Smooth muscle cell (in vitro differentiated cells): ENCODE results near the gene UTP20. TPM values are rescaled to one million over a fixed set of nuclear protein-coding genes. Genes with fewer than 3 reads are reported as not detected.

Experiments used
- DNase-seq: peaks from one replicate; lab custom pipeline; 2025; ENCODE audit not compliant: unreplicated experiment; lab: John Stamatoyannopoulos, UW
- H2AFZ ChIP-seq: fragments of 200-600 bp; sonication (generic); 2 replicates; pipeline ENCODE4 v1.6.0; 2016; ENCODE audit warnings: antibody characterized with exemption, low read depth, mild to moderate bottlenecking
- H3F3A ChIP-seq: fragments of 200-600 bp; sonication (generic); 2 replicates; pipeline ENCODE4 v1.6.0; 2017; ENCODE audit warnings: antibody characterized with exemption, low read depth
- H3K27ac ChIP-seq: fragments of 200-600 bp; sonication (generic); 2 replicates; pipeline ENCODE4 v1.5.1; 2016; ENCODE audit warnings: low read depth, mild to moderate bottlenecking
- H3K27me3 ChIP-seq: fragments of 200-600 bp; sonication (generic); 2 replicates; pipeline ENCODE4 v1.6.1; 2016; ENCODE audit warnings: low read depth, mild to moderate bottlenecking
- H3K36me3 ChIP-seq: fragments of 200-600 bp; sonication (generic); 2 replicates; pipeline ENCODE4 v1.5.1; 2016; ENCODE audit warnings: low read depth
- H3K4me1 ChIP-seq: fragments of 200-600 bp; sonication (generic); 2 replicates; pipeline ENCODE4 v1.5.1; 2016; ENCODE audit warnings: low read depth
- H3K4me2 ChIP-seq: fragments of 200-600 bp; sonication (generic); 2 replicates; pipeline ENCODE4 v1.6.0; 2016; ENCODE audit warnings: mild to moderate bottlenecking
- H3K4me3 ChIP-seq: fragments of 200-600 bp; sonication (generic); 2 replicates; pipeline ENCODE4 v1.5.1; 2016; ENCODE audit warnings: mild to moderate bottlenecking
- H3K79me2 ChIP-seq: fragments of 200-600 bp; sonication (generic); 2 replicates; pipeline ENCODE4 v1.6.0; 2016; ENCODE audit warnings: low read depth, mild to moderate bottlenecking
- H3K9ac ChIP-seq: fragments of 200-600 bp; sonication (generic); 2 replicates; pipeline ENCODE4 v1.6.0; 2016; ENCODE audit warnings: low read depth
- H3K9me3 ChIP-seq: fragments of 200-600 bp; sonication (generic); replicated peaks from 2 replicates; pipeline ENCODE4 v1.5.1; 2016; ENCODE audit warnings: low read depth
- H4K20me1 ChIP-seq: fragments of 200-600 bp; sonication (generic); 2 replicates; pipeline ENCODE4 v1.6.0; 2016; ENCODE audit warnings: low read depth
- WGBS: methylation state at CpG from one replicate; pipeline ENCODE4 v1.1.7; 2016; ENCODE audit warnings: low lambda C conversion rate; 5-methylcytosine and 5-hydroxymethylcytosine counted together
- polyA plus RNA-seq: library from polyadenylated mRNA; unstranded; fragments of >200 nt; fragmentation: Nextera tagmentation; extraction: Ambion mirVana; gene quantifications from 2 replicates; pipeline ENCODE4 v1.2.1, GENCODE V29; 2016
- total RNA-seq: library from RNA; depleted of rRNA; stranded (reverse); fragments of >200 nt; gene quantifications from 2 replicates; pipeline ENCODE4 v1.2.3, GENCODE V29; 2014
- TF ChIP-seq, protein P1 (sequence below): fragments of 200-600 bp; sonication (generic); IDR thresholded peaks from 2 replicates; pipeline ENCODE4 v1.5.1; 2017; ENCODE audit warnings: borderline replicate concordance, mild to moderate bottlenecking, antibody characterized with exemption; ENCODE audit not compliant: insufficient read depth, poor library complexity, severe bottlenecking

UTP20 gene
- 11.9 and 12.0 TPM in 2 replicates for total RNA-seq
- polyA plus RNA-seq, result 1.6 and 1.7 TPM in 2 replicates

DNA sequence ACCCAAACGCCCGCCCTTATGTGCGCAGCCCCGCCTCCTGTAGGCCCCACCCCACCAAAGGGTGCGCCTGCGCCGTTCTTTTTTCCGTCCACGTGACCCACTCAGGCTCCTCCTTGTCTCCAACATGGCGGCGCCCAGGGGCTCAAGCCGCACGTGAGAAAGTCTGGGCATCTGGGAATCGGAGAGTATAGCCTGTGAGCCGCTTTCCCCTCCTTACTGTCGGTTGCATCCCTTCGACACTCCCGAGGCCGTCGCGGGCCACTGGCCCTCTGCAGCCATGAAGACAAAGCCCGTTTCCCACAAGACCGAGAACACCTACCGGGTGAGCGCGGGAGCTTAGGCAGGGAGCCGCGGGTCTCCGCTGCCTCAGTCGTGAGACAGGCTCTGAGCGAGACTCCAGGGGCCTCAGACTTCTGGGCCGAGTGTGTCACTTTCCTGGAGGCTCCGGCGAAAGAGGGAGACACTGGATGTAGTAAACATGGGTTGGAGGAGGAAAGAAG, at the start of gene UTP20:
Gene UTP20, plus strand, starts transcription at position 100 of the 500 bp plus-strand sequence. Its CDS starts 178 bp downstream, at position 278.
- H3K4me1 ChIP-seq, result peaks cover 6% of the 10 kb centered on the region
- TF ChIP-seq, protein P1, sequence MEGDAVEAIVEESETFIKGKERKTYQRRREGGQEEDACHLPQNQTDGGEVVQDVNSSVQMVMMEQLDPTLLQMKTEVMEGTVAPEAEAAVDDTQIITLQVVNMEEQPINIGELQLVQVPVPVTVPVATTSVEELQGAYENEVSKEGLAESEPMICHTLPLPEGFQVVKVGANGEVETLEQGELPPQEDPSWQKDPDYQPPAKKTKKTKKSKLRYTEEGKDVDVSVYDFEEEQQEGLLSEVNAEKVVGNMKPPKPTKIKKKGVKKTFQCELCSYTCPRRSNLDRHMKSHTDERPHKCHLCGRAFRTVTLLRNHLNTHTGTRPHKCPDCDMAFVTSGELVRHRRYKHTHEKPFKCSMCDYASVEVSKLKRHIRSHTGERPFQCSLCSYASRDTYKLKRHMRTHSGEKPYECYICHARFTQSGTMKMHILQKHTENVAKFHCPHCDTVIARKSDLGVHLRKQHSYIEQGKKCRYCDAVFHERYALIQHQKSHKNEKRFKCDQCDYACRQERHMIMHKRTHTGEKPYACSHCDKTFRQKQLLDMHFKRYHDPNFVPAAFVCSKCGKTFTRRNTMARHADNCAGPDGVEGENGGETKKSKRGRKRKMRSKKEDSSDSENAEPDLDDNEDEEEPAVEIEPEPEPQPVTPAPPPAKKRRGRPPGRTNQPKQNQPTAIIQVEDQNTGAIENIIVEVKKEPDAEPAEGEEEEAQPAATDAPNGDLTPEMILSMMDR, result no peak
- peak within 1 kb of the TSS; percentile 79 for H3K9ac ChIP-seq
- peak within 1 kb of the TSS; percentile 47 for H3K27ac ChIP-seq
- no peaks in the 10 kb centered on the region for H3K9me3 ChIP-seq
- no peaks in the 10 kb centered on the region for H3F3A ChIP-seq
- under 1% methylated on average over 34 of the region's 34 CpGs for WGBS
- no peaks in the 10 kb centered on the region for H3K36me3 ChIP-seq
- peak within 1 kb of the TSS; percentile 80 for H3K4me3 ChIP-seq
- H2AFZ ChIP-seq, result peak within 1 kb of the TSS; percentile 97
- H4K20me1 ChIP-seq, result no peaks in the 10 kb centered on the region
- peaks cover 19% of the 10 kb centered on the region for H3K79me2 ChIP-seq
- peak within 1 kb of the TSS; percentile 92 for H3K4me2 ChIP-seq
- peak; percentile 70 for DNase-seq
- peaks cover 14% of the 10 kb centered on the region for H3K27me3 ChIP-seq

DNA sequence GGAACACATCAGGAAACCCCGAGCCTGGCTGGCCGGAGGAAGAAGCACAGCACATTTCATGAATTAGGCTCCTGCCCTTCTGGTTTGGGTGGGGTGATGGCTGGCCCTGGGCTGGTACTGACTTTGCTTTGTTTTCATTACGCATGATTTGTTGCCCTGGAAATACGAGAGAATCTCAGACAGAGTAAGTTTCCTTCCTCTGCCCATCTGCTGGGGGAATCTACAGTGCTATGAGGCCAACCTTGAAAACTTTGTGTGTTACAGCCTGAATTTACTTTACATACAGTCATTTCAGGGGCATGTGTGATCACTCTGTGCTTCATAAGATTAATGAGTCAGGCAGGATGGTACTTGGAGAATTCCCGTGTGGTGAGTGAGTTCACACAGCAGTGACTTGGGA, 49.4 kb upstream of the UTP20 start:
- H3K27me3 ChIP-seq, result no peaks in the 10 kb centered on the region
- H3K4me2 ChIP-seq, result no peak overlapping the region
- no peaks in the 10 kb centered on the region for H3K36me3 ChIP-seq
- no peak overlapping the region for H2AFZ ChIP-seq
- TF ChIP-seq, protein P1, result no peak
- no peak overlapping the region for H3K9ac ChIP-seq
- H3K79me2 ChIP-seq, result no peaks in the 10 kb centered on the region
- DNase-seq, result no peak
- 63% methylated on average over 5 of the region's 5 CpGs for WGBS
- H4K20me1 ChIP-seq, result no peaks in the 10 kb centered on the region
- no peaks in the 10 kb centered on the region for H3K4me1 ChIP-seq
- H3K27ac ChIP-seq, result peak overlapping the region; percentile 41
- H3K9me3 ChIP-seq, result no peaks in the 10 kb centered on the region
- H3F3A ChIP-seq, result no peaks in the 10 kb centered on the region
- no peak overlapping the region for H3K4me3 ChIP-seq

DNA sequence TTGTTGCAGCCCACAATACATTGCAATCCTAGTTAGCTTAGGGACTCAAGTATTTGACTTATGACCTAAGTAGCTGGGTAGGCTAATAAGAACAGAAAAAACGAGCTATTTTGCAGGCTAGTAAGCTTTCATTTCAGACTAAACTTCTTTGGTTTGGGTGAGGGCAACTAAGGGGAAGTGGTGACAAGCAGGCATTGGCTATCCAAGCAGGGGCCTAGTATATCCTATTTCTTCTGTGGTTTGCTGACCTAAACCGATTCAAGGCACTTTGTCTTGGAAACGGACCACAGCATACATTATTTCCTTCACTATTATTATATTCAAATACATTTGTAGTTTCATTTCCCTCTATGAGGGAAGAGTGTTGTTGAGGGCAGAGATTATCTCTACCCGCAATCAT, 48.3 kb upstream of the UTP20 start:
- H3K79me2 ChIP-seq, result no peaks in the 10 kb centered on the region
- H3K36me3 ChIP-seq, result no peaks in the 10 kb centered on the region
- TF ChIP-seq, protein P1, result no peak
- no peaks in the 10 kb centered on the region for H3F3A ChIP-seq
- H4K20me1 ChIP-seq, result no peaks in the 10 kb centered on the region
- H2AFZ ChIP-seq, result no peak overlapping the region
- no peak overlapping the region for H3K4me3 ChIP-seq
- H3K27ac ChIP-seq, result no peak overlapping the region
- no peaks in the 10 kb centered on the region for H3K4me1 ChIP-seq
- peaks cover 5% of the 10 kb centered on the region for H3K27me3 ChIP-seq
- no peak for DNase-seq
- H3K9me3 ChIP-seq, result no peaks in the 10 kb centered on the region
- no peak overlapping the region for H3K9ac ChIP-seq
- H3K4me2 ChIP-seq, result no peak overlapping the region
- WGBS, result 84% methylated on average over 4 of the region's 4 CpGs

DNA sequence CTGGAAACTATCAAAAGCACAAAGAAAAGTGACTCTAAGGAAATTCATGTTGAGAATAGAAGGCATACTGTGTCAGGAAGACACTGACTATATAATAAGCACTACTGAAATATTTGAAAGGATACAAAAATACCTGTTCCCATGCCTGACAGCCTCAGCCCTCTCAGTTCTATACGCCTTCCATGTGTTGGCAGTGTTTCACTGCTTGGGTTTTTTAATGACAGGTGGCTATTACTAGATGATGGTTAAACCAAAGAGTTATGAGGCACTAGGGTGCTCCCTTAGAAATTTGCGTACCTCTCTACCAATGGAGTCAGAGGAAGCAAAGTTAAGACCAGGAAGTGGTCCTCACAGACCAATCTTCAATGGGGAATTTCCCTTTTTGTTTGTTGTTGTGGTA, 44.2 kb upstream of the UTP20 start:
- no peak for DNase-seq
- Histone ChIP-seq H2AFZ (no peak overlapping the region), H3F3A (no peaks in the 10 kb centered on the region), H3K4me2 (no peak overlapping the region), H3K9ac (no peak overlapping the region), H3K36me3 (no peaks in the 10 kb centered on the region), H3K27ac (no peak overlapping the region), H3K4me1 (no peaks in the 10 kb centered on the region), H3K9me3 (no peaks in the 10 kb centered on the region), H3K79me2 (no peaks in the 10 kb centered on the region), H3K4me3 (no peak overlapping the region), H3K27me3 (peaks cover 5% of the 10 kb centered on the region), H4K20me1 (no peaks in the 10 kb centered on the region)
- 82% methylated on average over 2 of the region's 2 CpGs for WGBS
- TF ChIP-seq, protein P1, result no peak
